Eye (tissue), 1 donor: ENCODE results near the gene CD6.

Experiments used
- DNase-seq: peaks from one replicate; pipeline ENCODE4 v3.0.0-alpha.2; 2015

CD6 gene, protein sequence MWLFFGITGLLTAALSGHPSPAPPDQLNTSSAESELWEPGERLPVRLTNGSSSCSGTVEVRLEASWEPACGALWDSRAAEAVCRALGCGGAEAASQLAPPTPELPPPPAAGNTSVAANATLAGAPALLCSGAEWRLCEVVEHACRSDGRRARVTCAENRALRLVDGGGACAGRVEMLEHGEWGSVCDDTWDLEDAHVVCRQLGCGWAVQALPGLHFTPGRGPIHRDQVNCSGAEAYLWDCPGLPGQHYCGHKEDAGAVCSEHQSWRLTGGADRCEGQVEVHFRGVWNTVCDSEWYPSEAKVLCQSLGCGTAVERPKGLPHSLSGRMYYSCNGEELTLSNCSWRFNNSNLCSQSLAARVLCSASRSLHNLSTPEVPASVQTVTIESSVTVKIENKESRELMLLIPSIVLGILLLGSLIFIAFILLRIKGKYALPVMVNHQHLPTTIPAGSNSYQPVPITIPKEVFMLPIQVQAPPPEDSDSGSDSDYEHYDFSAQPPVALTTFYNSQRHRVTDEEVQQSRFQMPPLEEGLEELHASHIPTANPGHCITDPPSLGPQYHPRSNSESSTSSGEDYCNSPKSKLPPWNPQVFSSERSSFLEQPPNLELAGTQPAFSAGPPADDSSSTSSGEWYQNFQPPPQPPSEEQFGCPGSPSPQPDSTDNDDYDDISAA

DNA sequence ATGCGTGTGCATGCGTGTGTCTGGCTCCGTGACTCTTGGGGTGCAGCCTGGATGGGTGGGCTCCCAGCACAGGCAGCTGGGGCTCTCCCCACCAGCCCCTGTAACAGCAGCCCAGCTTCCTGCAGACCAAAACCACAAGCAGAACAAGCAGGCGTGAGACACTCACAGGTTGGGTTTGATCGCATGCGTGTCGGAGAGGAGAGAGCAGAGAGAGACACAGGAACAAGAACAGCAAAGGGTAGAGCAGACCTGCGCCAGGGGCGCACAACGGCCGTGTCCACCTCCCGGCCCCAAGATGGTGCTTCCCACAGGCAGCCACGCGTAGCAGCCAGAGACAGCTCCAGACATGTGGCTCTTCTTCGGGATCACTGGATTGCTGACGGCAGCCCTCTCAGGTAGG, at the start of gene CD6:
Gene CD6 (plus strand): TSS at position 161 of the 400 bp plus-strand sequence. CDS start 186 bp downstream, at position 347.
- DNase-seq, result no peak

- no peak for DNase-seq
Measured at GRCh38 chr11:60921777-60922335, 49.6 kb upstream of the CD6 start.

DNA sequence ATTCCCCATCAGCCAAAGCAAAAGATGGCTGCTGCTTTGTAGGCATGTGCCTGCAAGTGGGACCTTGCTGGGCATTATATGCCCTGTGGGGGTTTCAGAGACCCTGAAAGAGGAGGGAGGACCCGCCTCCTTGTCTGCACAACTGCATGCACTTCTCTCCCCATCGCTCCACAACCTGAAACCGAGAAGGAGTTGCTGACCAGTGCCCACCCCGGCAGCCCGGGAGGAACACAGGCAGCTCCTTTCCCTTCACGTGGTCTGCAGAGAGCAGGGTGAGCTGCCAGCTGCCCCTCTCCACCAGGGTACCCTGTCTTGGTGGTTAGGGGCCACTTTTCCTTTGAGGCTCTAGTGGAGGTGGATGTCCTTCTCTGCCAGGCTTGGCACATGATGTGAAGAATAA, 48.6 kb upstream of the CD6 start:
- no peak for DNase-seq

DNA sequence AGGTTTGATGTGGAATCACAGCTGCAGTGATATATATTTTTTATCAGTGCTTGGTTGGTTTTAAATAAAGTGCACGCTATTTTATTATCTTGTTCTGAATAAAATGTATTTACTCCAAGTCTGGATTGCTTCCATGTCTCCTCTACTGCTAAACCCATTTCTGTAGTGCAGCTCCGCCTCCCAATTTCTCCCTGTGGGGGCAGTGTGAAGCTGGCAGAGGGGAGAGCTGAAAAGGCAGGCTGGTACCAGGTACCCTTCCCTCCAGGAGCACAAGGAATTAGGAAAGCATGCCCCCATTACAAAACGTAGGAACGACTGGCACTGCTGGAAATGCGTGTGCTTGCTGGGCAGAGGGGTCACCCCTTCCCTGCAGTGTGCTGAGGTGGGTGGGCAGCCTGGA, 48.2 kb upstream of the CD6 start:
- no peak for DNase-seq

DNA sequence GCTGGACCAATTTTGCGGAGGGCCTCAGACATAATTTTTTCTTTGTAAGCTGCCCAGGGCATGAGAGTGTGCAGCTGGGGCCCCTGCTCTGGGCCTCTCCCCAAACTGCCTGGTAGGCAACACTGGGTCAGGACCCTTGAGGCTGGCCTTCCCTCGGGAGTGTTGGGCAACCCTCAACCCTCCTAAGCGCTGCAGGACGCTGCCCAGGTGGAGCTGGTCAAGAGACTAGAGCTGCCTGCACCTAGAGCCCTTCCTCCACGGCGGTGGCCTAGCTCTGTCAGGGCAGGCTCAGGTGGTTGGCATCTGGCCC, 47.7 kb upstream of the CD6 start:
- DNase-seq, result no peak

DNA sequence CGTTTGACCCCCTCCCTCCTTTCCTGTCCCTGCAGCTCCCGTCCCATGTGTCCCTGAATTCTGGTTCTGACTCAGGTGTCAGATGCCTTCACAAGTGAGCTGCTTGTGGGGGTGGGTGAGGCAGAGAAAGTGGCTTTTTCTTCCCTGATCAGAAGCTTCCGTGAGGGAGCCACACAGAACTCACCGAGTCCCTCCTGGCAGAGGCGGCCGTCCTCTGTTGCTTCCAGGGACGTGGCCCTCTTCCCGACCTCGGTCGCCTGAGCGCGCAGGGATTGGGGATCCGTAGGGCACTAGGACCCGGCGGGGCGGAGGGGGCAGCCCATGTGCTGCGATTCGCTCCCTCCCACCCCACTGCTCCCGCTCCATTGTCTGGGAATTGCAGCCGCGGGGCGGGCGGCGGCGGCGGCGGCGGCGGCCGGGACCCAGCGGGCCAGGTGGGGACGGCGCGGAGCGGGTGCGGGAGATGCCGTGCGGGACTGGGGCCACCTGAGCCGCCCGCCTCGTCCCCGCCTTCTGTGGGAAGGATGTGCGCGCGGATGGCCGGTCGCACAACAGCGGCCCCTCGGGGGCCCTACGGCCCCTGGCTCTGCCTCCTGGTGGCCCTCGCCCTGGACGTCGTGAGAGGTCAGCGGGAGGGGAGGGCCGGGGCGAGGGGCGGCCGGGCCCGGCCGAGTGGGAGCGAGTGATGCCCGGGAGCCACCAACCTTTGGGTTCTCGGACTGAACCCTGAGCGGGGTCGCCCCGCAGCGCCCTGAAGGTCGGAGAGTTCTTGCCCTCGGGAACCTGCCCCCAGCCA, 47.2 kb upstream of the CD6 start, which contains the start of gene TMEM132A:
Gene TMEM132A (plus strand): TSS at position 351 of the 796 bp plus-strand sequence. CDS start 174 bp downstream, at position 525.
- peak; percentile 92 for DNase-seq

DNA sequence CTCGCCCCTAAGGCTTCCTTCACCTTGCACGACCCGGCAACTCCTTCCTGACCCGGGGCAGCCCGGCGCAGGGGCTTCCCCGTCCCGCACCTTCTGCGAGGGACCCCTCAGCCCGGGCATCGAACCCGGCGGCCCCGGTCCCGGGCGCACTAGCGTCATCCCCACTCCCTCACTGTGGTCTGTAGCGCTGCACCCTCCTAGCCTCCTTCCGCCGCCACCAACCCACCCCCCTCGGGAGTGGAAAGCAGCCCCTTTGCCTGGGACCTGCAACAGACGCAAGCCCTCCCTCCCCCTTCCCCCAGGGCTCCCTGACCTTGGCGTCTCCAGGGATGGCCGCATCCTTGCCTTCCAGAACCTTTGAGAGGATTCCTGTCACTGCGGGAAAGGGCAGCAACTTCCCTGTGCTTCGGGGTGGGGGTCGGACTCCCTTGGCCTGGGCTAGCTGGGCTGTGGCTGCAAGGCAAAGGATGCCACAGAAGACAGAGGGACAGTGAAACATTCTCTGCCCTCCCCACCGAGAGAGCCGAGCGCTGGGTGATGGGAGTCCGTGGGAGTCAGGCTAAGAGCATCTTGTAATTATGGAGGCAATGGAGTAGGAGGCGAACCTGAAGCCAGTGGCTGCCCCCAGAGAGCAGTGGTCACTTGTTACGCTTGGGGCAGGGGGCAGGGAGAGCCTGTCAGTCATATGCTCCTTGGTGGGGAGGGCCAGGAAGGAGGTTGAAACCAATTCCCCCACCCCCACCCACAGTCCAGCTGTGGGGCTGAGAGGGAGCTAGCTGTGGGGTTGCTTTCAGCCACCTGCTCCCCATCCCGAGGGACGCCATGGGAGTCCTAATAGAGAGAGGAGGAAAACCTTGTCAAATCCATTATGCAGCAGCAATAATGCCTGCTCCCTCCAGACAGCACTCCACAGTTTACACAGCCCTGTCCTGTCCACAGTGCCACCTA, 46.3 kb upstream of the CD6 start:
- DNase-seq, result peak; percentile 90

DNA sequence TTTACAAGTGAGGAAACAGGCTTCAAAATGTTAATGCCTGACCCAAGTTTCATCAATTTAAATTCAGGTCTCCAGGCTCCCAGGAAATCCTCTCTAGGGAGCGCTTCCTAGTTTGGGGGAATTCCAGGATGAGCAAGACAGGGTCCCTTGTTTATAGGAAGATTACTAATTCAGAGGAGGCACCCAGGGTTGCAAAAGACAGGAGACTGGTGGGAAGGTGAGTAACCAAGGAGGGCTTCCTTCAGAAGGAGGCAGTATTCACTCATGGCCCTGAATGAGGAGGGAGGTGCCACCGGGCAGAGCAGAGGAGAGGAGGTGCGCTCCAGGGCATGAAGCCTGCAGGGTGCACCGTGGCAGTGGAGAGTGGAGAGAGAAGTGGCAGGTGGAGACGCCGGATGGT, 45.6 kb upstream of the CD6 start:
- no peak for DNase-seq

DNA sequence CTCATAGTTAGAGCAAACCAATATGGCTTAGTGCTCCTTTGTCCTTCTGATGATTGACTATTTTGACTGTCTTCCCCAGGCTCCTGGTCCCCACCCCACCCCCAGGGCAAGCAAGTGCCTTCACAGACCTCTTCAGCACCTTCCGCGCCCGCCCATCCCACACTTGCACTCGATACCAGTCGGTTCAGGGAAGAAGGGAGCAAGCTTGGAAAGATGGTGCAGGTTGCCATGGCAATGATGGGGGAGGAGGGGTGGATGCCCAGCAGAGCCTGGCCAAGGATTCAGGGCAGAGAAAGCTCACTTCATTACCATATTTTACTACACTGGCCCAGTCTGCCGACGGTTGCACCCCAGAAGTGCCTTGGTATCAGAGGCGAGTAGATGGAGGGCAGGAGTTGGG, 45.0 kb upstream of the CD6 start:
- DNase-seq, result no peak

DNA sequence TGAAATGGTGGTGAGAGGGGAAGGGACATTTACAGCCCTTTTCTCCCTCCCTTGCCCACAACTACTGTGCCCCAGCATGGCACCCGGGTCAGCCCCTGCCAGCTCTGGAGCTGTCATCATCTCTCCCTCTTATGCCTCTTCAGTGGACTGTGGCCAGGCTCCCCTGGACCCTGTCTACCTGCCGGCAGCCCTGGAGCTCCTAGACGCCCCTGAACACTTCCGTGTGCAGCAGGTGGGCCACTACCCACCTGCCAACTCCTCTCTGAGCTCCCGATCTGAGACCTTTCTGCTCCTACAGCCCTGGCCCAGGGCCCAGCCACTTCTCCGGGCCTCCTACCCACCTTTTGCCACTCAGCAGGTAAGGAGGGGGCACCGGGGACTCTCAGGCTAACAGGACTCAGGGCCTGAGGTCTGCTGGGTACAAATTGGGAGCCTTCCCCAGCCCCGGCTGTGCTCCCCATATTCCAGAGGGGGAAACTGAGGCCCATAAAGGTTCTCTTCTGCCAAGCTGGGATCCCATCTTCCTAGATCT, 44.4 kb upstream of the CD6 start:
- DNase-seq, result no peak

DNA sequence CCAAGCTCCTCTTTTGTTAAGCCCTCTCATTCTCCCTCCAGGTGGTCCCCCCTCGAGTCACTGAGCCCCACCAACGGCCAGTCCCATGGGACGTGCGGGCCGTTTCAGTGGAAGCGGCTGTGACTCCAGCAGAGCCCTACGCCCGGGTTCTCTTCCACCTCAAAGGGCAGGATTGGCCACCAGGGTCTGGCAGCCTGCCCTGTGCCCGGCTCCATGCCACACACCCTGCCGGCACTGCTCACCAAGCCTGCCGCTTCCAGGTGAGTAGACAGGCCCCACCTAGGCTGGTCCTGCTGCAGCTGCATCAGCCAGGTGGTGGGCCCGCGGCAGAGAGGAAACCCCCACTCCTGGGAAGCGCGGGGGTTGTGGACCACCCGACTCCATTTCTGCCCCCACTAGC, 43.9 kb upstream of the CD6 start:
- DNase-seq, result no peak

GRCh38 chr11:60928563-60929001, 42.9 kb upstream of the CD6 start:
- no peak for DNase-seq

DNA sequence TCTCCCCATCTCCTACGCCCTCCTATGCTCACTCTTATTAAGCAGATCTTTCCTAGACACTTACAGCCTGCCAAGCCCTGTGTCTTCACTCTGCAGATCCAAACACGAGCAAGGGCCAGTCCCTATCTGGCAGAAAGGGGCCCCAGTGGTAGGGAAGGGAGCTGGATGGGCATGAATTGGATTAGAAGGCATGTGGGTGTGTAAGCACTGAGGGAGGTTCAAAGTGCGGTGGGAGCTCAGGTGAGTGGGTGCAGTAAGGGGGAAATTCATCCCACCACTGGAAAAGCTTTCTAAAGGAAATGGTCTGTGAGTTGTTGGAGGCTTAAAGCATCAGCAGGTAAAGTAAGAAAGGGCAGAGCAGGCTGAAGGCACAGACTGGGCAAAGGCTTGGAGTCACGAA, 41.7 kb upstream of the CD6 start:
- no peak for DNase-seq

GRCh38 chr11:60930394-60930793, 41.1 kb upstream of the CD6 start:
- no peak for DNase-seq

DNA sequence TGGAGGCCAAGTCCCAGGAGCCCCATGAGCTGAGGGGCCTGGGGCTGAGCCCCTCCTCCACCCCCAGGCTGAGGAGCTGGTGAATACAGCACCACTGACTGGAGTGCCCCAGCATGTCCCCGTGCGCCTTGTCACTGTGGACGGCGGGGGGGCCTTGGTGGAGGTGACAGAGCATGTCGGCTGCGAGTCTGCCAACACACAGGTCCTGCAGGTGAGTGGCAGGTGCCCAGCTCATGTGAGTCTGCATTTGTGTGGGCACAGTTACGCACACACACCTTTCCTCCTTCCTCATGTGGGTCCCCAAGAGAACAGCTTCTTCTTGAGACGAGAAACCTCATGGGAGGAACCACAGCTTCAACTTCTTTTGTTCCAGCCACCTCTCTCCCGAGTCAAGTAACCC, 39.6 kb upstream of the CD6 start:
- DNase-seq, result no peak

- DNase-seq, result no peak
Measured at GRCh38 chr11:60932605-60933356, 38.7 kb upstream of the CD6 start.

DNA sequence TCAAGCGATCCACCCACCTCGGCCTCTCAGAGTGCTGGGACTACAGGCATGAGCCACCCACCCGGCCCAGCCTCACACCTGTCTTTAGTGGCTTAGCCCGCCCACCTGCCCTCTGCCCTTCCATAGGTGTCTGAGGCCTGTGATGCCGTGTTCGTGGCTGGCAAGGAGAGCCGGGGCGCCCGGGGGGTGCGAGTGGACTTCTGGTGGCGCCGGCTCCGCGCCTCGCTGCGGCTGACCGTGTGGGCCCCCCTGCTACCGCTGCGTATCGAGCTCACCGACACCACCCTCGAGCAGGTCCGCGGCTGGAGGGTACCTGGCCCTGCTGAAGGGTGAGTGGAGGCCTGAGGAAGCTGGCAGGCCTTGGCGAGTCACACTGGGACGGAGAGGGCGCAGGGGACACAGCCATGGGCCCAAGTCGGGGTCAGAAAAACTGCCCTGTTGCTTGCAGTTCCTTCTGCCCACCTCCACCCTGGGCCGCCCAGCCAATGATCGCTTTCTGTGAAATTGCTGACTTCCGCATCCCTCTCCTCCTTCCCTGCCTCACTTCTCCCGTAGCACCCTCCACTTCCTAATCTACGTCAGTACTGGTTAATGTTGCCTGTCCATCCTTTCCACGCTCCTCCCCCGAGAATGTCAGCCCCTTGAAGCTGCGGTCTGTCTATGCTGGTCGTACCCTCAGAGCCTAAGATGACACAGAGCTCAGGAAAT, 37.9 kb upstream of the CD6 start:
- no peak for DNase-seq

GRCh38 chr11:60934124-60934789, 37.2 kb upstream of the CD6 start:
- no peak for DNase-seq

DNA sequence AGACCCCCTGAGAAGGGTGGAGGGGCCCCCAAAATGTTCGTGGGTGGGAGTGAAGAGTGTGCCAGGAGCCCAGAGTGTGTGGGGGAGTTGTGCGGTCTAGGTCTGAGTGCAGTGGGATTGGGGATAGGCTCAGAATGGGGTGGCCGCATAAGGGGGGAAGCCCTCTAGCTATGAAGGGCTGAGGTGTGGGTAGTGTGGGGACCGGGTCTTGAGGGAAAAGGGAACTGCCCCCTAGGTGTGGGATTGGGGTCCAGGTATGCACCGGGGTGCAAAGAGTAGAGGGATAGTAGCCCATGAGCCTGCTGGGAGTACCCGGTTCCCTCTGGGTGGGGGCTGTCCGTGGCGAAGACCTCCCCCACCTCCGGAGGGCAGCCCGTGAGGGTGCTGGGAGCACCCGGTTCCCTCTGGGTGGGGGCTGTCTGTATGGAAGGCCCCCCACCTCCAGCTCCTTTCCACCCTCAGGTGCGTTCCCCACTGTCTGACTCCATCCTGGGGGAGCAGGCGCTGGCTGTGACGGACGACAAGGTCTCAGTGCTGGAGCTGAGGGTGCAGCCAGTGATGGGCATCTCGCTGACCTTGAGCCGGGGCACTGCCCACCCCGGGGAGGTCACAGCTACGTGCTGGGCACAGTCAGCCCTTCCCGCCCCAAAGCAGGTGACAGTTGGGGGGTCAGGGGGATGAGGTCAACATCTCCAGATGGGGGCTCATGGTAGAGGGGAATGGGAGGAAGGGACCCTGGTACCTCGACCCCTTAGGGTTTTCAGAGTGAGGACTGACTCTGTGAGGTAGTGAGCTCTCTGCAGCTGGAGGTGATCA, 36.5 kb upstream of the CD6 start:
- DNase-seq, result no peak
